ENCODE data around the gene STARD10. TPM values are rescaled to one million over a fixed set of nuclear protein-coding genes. Genes with fewer than 3 reads are reported as not detected.
"Not testable (repeated sequence)": the region's sequence is repeated elsewhere in the genome, so short reads cannot be mapped to it uniquely, and the experiment has no call there.

STARD10 gene
- polyA plus RNA-seq, 1 donor from 2014 or later: 33.4 TPM

DNA sequence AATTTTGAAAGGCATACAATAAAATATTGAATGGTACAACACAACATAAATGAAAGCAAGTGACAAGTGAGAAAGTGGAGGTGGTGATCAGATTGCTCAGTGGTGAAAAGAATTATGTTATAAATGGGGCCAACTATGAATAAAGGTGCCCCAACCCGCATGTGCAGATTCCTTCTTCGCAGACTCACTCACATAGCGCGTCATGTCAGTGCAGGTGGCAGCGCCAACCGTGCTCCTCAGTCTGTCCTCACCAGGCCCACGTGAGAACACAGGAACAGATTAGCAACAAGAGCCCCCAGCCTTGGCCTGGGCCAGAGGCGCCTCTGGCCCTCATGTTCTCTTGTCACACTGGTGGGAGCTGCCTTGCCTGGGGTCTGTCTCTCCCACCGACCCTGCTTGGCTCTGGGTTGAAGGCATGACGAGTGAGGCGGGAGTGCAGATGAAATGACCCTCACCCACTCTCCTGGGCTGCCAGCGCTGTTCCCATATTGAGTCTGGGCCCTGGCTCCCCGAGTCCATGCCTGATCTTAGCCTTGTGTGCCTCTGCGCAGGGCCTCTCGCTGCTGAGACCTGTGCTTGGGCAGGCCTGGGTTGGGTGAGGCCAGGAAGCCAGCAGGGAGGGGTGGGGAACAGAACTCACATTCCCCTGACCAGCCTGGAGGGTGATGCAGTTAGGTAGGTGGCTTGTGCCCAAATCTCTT, 26.7 kb upstream of the STARD10 start:
- H3K9me3 Mint-ChIP-seq: no peaks in the 10 kb centered on the region
- peaks cover 3% of the 10 kb centered on the region for H3K36me3 Mint-ChIP-seq
- peak overlapping the region; percentile 41 to 82 (median 46) for H3K27ac Mint-ChIP-seq
- peak overlapping the region; percentile 16 to 80 (median 54) for H3K4me3 Mint-ChIP-seq
- peaks cover 23 to 27% (median 26%) of the 10 kb centered on the region in 3 donors for H3K4me1 Mint-ChIP-seq
- no peaks in the 10 kb centered on the region for H3K27me3 Mint-ChIP-seq

- Mint-ChIP-seq H3K4me1 (peaks cover 21 to 28% (median 22%) of the 10 kb centered on the region in 3 donors), H3K27me3 (no peaks in the 10 kb centered on the region), H3K27ac (peak overlapping the region; percentile 33 to 88 (median 63)), H3K4me3 (peak overlapping the region in 1 of 4 donors; percentile 85), H3K36me3 (peaks cover 1% of the 10 kb centered on the region), H3K9me3 (no peaks in the 10 kb centered on the region)
Observed at GRCh38 chr11:72818971-72819370, 25.1 kb upstream of the STARD10 start.

GRCh38 chr11:72817966-72818365, 24.1 kb upstream of the STARD10 start:
- peak overlapping the region; percentile 44 to 85 (median 66) for H3K4me3 Mint-ChIP-seq
- peaks cover 26 to 31% (median 28%) of the 10 kb centered on the region in 3 donors for H3K4me1 Mint-ChIP-seq
- H3K27ac Mint-ChIP-seq: peak overlapping the region in 2 of 3 donors; percentile 88 to 90
- no peaks in the 10 kb centered on the region for H3K27me3 Mint-ChIP-seq
- no peaks in the 10 kb centered on the region for H3K9me3 Mint-ChIP-seq
- peaks cover 1% of the 10 kb centered on the region for H3K36me3 Mint-ChIP-seq

DNA sequence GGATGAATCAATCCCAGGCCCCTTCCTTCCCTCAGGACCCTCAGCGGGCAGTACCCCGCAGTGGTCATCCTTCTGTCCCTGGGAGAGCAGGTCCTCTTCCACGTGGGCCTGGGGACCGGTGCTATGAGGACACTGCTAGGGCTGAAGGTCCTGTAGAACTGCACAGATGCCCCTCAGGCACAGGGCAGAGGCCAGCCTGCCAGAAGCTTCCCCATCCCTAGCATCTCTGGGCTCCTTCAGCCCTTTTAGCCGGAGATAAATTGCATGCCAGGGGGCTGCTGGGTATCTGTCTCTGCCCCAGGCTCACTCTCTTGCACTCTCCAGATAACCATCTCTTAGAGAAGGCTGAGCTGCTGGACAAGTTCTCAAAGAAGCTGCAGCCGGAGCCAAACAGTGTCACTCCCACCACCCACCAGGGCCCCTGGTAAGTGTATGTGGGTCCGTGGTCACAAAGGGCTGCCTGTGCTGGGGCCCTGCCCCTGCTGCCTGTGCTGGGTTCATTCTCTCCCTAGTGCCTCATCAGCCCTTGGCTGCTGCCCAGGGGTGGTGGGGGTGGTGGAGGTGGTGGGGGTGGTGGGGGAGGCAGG, 22.6 kb upstream of the STARD10 start:
- peak overlapping the region; percentile 94 to 100 (median 98) for H3K27ac Mint-ChIP-seq
- peaks cover 1% of the 10 kb centered on the region for H3K36me3 Mint-ChIP-seq
- H3K9me3 Mint-ChIP-seq: no peaks in the 10 kb centered on the region
- H3K27me3 Mint-ChIP-seq: no peaks in the 10 kb centered on the region
- H3K4me1 Mint-ChIP-seq: peaks cover 27 to 34% (median 34%) of the 10 kb centered on the region in 3 donors
- H3K4me3 Mint-ChIP-seq: peak overlapping the region; percentile 99 to 100 (median 99)

DNA sequence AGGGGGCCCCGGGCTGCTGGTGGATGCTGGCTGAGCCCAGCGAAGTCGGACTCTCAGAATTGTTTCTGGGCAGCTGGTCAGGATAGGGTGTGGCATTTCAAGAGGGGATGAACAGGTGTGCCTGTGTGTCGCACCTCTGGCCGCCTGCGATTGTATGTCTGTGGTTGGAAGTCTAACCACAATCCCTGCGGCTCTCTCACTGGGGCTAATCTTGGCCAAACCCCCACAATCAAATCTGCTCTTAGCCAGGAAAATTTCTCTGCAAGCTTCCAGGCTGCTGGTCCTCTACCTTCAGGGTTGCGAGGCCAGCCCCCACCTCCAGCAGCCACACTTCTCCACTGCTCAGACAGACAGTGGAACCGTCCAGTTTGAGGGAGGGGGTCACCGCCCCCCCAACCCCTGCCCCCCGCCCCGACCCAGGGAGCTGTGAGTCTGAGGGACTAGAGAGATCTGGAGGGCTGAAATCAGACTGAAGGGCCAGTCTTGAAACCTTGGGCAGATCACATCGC, 21.3 kb upstream of the STARD10 start:
- peaks cover 28 to 33% (median 29%) of the 10 kb centered on the region in 3 donors for H3K4me1 Mint-ChIP-seq
- peaks cover 1% of the 10 kb centered on the region for H3K36me3 Mint-ChIP-seq
- H3K4me3 Mint-ChIP-seq: peak overlapping the region; percentile 99 to 100 (median 99)
- H3K27me3 Mint-ChIP-seq: no peaks in the 10 kb centered on the region
- H3K9me3 Mint-ChIP-seq: no peaks in the 10 kb centered on the region
- peak overlapping the region; percentile 94 to 100 (median 98) for H3K27ac Mint-ChIP-seq

DNA sequence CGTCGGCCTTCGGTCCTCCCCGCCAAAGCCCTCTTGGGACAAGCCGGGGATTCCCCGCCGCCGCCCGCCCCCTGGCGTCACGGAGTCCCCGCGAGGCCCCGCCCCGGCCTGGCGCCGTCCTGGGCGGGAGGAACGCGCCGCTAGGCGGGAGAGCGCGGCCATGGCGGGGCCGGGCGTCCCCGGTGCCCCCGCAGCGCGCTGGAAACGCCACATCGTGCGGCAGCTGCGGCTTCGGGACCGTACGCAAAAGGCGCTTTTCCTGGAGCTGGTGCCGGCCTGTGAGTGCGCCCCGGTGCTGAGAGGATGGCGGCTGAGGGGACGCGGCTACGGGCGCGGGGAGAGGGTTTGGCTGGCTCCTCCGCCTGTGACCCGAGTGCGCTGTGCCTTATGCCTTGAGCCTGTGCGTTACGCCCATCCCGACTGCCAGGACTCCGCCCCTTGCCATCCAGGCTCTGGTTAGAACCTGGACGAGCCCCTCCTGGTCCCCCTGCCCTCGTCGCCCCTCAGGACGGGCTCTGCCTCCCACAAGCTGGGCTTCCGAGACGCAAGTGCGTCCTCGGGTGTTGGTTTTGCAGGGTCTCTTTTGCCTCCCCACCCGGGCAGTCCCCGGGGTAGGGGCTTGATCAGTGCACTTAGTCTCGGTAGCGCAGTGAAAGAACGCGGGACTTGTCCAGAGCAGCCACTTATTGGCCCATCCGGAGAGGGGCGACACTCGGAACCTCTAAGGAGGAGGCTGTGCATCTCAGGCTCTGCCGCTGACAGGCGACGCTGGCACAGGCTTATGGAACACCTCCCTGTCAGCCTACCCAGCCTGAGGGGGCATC, 20.7 kb upstream of the STARD10 start, which contains the start of gene ATG16L2:
Gene ATG16L2 (plus strand): TSS at position 126 of the 824 bp plus-strand sequence. CDS start 35 bp downstream, at position 161.
- no peaks in the 10 kb centered on the region for H3K27me3 Mint-ChIP-seq
- H3K4me1 Mint-ChIP-seq: peaks cover 28 to 33% (median 29%) of the 10 kb centered on the region in 3 donors
- H3K27ac Mint-ChIP-seq: peak within 1 kb of the TSS; percentile 94 to 100 (median 99)
- peaks cover 1% of the 10 kb centered on the region for H3K36me3 Mint-ChIP-seq
- H3K9me3 Mint-ChIP-seq: no peaks in the 10 kb centered on the region
- H3K4me3 Mint-ChIP-seq: peak within 1 kb of the TSS; percentile 99 to 100 (median 99)

DNA sequence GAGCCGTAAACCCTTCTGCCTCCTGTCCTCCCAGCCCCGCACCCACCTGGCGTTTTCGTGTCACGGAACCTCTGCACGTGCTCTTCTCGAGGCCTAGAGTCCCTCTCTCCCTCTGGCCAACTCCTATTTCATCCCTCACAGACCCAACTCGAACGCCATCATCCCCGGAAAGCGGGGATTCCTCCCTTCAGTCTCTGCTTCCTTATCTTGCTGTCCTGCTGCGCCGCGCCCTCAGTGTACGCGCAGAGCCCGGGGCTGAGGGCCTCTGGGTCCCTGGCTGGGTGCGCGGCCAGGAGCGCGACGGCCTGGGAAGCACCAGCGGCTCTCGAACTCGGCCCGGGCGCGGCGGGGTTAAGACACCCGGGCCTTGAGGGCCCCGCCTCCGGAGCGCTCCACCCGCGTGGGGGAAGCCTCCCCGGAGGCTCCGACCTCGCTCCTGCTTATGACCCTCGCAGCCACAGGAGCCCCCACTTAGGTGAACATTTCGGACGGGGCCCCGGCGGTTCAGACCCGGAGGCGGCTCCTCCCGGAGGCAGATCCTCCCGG, 20.0 kb upstream of the STARD10 start:
- Mint-ChIP-seq H3K9me3 (no peaks in the 10 kb centered on the region), H3K27me3 (no peaks in the 10 kb centered on the region), H3K27ac (peak overlapping the region; percentile 94 to 100 (median 99)), H3K4me3 (peak overlapping the region; percentile 90 to 100 (median 98)), H3K36me3 (peaks cover 3% of the 10 kb centered on the region), H3K4me1 (peaks cover 26 to 33% (median 28%) of the 10 kb centered on the region in 3 donors)

DNA sequence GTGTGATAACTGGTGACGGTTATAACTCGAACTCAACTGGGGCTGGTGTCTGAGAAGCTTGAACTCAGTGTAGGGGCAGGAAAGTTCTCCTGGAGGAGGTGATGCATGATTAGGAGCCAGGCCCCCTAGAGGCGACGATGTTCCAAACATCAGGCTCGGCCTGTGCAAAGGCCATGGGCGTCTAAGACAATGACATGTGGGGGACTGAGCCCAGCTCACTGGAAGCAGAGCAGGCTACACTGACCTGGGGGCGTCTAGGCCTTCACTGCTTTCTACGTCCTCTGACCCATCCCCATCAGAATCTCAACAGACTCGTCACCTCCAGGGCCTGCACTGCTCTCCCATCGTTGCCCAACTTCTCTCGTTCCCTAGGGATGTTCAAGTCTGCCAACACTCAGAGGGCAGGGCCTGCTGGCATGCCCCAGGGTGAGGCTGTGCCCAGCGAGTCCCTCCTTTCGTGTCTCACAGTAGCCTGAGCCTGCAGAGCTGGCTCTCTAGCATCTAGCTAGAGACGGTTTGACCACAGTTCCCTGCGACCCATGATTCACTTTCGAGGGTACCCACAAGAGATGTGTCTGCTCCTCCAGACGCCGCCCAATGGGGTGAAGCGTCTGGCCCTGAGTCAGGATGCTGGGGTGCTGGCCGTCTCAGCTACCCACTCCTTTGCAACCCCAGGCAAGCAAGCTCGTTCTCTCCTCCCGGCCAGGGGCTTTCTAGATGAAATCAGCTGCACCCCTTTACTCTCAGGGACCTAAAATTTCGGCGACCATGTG, 19.3 kb upstream of the STARD10 start:
- H3K27me3 Mint-ChIP-seq: no peaks in the 10 kb centered on the region

DNA sequence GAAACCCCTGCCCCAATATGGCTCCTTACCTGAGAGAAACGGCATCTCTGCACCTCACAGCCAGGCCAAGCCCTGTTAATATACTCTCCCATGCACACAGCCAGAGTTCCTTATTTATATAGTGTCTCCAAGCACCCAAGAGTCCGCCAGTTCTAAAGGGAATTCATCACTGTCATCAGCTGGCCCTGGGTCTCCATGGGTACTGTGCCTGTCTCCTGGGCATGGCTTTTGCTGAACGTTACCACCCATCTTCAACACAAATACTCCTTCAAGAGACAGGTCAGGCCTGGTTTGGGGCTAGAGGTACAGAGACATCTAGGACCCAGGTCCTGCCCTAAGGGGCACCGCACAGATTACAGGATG, 18.7 kb upstream of the STARD10 start:
- Mint-ChIP-seq H3K4me1 (peaks cover 29 to 35% (median 30%) of the 10 kb centered on the region in 3 donors), H3K4me3 (peak overlapping the region; percentile 90 to 100 (median 98)), H3K36me3 (peaks cover 1% of the 10 kb centered on the region), H3K27me3 (no peaks in the 10 kb centered on the region), H3K9me3 (no peaks in the 10 kb centered on the region), H3K27ac (peak overlapping the region; percentile 94 to 100 (median 99))

More for the DNA sequence above, 19.3 kb upstream of the STARD10 start:
- no peaks in the 10 kb centered on the region for H3K9me3 Mint-ChIP-seq
- peaks cover 1% of the 10 kb centered on the region for H3K36me3 Mint-ChIP-seq
- H3K27ac Mint-ChIP-seq: peak overlapping the region; percentile 94 to 100 (median 99)
- H3K4me3 Mint-ChIP-seq: peak overlapping the region; percentile 90 to 100 (median 98)
- peaks cover 26 to 35% (median 27%) of the 10 kb centered on the region in 3 donors for H3K4me1 Mint-ChIP-seq

DNA sequence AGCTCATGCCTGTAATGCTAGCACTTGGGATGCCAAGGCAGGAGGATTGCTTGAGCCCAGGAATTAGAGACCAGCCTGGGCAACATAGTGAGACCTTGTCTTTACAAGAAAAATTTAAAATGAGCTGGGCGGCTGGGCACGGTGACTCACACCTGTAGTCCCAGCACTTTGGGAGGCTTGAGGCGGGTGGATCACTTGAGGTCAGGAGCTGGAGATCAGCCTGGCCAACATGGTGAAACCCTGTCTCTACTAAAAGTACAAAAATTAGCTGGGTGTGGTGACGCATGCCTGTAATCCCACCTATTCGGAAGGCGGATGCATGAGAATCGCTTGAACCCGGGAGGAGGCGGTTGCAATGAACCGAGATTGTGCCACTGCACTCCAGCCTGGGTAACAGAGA, 17.8 kb upstream of the STARD10 start:
- Mint-ChIP-seq H3K4me3 (peak overlapping the region in 2 of 4 donors; percentile 52 to 68), H3K4me1 (peaks cover 30 to 32% (median 31%) of the 10 kb centered on the region in 3 donors)
- not testable (repeated sequence) for H3K36me3 Mint-ChIP-seq, H3K27me3 Mint-ChIP-seq, H3K27ac Mint-ChIP-seq, H3K9me3 Mint-ChIP-seq

DNA sequence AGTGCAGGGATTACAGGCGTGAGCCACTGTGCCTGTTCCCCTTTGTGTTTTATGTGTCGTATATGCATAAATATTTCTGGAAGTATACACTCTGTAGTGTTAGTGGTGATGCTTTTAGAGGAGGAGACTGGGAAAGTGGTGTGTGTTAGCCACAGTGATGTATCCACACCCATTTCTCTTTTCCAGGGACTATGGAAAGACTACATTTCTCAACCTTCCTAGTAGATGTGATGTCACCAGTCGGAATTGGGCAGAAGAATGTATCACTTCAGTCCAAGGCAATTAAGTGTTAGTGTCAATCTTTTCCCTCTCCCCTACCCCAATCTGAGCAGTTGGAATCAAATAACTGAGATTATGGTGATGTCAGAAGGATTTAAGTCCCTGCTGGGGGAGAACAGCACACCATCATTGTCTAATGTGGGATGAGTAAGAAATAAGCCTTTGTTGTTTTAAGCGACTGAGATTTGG, 14.5 kb upstream of the STARD10 start:
- H3K4me1 Mint-ChIP-seq: peaks cover 19 to 27% (median 26%) of the 10 kb centered on the region in 3 donors
- no peaks in the 10 kb centered on the region for H3K9me3 Mint-ChIP-seq
- H3K27ac Mint-ChIP-seq: peak overlapping the region in 1 of 3 donors; percentile 90
- H3K27me3 Mint-ChIP-seq: no peaks in the 10 kb centered on the region
- peaks cover 1% of the 10 kb centered on the region for H3K36me3 Mint-ChIP-seq
- peak overlapping the region in 1 of 4 donors; percentile 79 for H3K4me3 Mint-ChIP-seq

DNA sequence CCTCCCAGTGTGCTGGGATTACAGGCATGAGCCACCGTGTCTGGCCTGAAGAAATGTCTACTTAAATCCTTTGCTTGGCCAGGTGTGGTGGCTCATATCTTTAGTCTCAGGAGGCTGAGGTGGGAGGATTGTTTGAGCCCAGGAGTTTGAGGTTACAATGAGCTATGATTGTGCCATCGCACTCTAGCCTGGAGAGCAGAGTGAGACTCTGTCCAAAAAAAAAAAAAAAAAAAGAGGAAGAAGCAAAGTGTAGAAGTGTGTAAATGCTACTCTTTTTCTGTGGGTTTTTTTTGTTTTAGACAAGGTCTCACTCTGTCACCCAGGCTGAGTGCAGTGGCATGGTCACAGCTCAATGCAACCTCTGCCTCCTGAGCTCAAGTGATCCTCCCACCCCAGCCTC, 13.9 kb upstream of the STARD10 start:
- Mint-ChIP-seq H3K9me3 (no peaks in the 10 kb centered on the region), H3K27ac (peak overlapping the region in 1 of 3 donors; percentile 90), H3K36me3 (peaks cover 1% of the 10 kb centered on the region), H3K27me3 (no peaks in the 10 kb centered on the region), H3K4me3 (peak overlapping the region in 2 of 4 donors; percentile 57 to 79), H3K4me1 (peaks cover 13 to 21% (median 20%) of the 10 kb centered on the region in 3 donors)

DNA sequence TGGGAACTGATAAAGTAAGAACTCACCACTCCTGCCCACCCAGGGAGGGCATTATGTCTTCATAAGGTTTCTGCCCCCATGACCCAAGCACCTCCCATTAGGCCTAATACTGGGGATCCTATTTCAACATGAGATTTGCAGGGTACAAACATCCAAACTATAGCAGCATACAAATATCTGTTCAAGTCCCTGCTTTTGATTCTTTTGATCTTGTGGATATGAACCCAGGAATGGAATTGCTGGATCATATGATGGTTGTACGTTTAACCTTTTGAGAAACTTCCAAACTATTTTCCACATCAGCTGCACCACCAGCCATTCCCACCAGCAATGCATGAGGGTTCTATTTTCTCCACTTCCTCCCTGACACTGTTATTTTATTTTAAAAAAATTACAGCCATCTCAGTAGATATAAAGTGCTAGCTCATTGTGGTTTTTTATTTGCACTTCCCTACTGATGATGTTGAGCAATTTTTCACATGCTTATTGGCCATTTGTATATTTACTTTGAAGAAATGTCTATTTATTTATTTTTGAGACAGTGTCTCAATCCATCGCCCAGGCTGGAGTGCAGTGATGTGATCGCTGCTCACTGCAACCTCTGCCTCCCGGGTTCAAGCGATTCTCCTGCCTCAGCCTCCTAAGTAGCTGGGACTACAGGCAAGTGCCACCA, 13.3 kb upstream of the STARD10 start:
- H3K27me3 Mint-ChIP-seq: no peaks in the 10 kb centered on the region
- H3K4me3 Mint-ChIP-seq: peak overlapping the region in 1 of 4 donors; percentile 79
- no peak overlapping the region for H3K27ac Mint-ChIP-seq
- H3K4me1 Mint-ChIP-seq: peaks cover 11 to 17% (median 16%) of the 10 kb centered on the region in 3 donors
- peaks cover 1% of the 10 kb centered on the region for H3K36me3 Mint-ChIP-seq
- H3K9me3 Mint-ChIP-seq: no peaks in the 10 kb centered on the region

All from IgD-negative memory B cell (primary cell).